HG03521 (cell line): ENCODE measurements around the gene ALOX5.
A peak's percentile ranks its signal among the peaks of the same experiment; 100 is the strongest.

Source experiments
- ATAC-seq: cut with Tn5 transposase; IDR thresholded peaks from one replicate; pipeline ENCODE4 v1.9.1; 2021; ENCODE audit warnings: mild to moderate bottlenecking, moderate library complexity; ENCODE audit not compliant: unreplicated experiment

The ALOX5 gene

GRCh38 chr10:45441239-45442190 is 67.5 kb downstream of the ALOX5 start:
- ATAC-seq = no peak

- no peak for ATAC-seq
Observed at GRCh38 chr10:45442251-45442650, 68.2 kb downstream of the ALOX5 start.

- no peak for ATAC-seq
Observed at GRCh38 chr10:45442662-45443061, 68.6 kb downstream of the ALOX5 start.

DNA sequence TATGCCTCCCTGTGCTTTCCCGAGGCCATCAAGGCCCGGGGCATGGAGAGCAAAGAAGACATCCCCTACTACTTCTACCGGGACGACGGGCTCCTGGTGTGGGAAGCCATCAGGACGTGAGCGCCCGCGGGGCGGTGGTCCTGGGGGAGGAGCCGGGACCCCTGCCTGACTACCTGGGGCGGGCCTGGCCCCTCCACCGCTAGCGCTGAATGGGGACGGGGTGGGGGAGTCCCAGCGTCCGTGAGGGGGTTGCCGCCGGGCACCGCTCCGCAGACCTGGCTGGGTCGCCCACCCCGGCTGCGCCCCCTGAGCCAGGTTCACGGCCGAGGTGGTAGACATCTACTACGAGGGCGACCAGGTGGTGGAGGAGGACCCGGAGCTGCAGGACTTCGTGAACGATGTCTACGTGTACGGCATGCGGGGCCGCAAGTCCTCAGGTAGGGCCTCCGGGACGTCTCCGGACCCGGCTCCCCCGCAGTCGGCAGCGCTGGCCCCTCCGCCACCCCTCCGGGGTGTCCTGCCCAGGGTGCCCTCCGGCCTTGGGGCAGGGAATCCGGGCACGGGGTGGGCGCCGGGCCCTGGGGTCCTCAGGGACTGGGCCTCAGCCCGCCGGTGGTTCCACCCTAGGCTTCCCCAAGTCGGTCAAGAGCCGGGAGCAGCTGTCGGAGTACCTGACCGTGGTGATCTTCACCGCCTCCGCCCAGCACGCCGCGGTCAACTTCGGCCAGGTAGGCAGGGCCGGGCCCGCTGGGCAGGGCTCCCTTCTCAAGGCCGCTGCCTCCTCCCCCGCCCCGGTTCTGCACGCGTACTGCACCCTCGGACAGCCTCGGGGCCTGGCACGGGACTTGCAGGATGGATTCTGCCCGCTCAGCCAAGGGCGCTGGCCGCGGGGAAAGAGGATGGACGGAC is 69.3 kb downstream of the ALOX5 start:
- no peak for ATAC-seq

GRCh38 chr10:45444022-45444421 is 70.0 kb downstream of the ALOX5 start:
- ATAC-seq = no peak

DNA sequence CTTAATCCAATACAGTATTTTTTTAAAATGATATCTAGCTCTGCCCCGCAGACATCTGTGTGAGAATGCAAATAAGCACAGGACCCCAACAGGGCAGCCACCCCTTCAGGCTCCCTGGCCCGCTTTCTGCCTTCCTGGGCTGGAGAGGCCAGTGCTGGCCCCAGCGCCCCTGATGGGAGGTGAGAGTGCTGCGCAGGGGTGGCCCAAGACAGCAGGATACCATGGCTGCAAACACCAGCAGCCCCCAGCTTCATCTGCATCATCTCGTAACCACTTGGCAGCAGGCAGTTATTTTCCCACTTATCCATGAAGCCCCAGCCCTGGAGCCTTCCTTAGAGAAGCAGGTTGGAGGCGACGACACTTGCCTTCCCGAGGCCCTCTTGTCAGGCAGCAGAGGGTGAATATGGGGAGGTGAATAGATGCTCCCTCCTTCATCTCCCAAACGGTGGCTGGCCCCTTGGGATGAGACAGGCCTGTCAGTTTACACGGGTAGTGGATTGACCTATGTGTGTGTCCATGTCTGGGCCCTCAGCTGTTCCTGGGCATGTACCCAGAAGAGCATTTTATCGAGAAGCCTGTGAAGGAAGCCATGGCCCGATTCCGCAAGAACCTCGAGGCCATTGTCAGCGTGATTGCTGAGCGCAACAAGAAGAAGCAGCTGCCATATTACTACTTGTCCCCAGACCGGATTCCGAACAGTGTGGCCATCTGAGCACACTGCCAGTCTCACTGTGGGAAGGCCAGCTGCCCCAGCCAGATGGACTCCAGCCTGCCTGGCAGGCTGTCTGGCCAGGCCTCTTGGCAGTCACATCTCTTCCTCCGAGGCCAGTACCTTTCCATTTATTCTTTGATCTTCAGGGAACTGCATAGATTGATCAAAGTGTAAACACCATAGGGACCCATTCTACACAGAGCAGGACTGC is 71.2 kb downstream of the ALOX5 start:
- no peak for ATAC-seq

- ATAC-seq = no peak
Observed at GRCh38 chr10:45446858-45447257, 72.8 kb downstream of the ALOX5 start.

DNA sequence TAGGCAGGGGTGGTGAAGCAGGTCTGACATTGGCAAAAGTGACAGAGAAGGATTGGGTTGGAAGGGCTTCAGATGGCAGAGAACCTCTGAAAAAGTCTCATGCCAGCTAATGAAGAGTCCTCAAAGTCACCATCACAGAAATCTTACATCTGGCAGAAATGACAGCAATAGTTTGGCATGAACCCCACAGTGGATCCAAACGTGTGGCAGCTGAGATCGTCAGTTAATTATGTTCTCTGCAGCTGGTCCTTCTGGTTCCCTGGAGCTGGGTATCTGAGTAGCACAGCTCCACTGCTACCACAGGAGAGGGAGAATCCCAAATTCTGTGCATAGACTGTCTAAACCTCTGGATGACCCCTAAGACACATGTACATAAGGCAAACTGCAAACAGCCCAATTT is 73.4 kb downstream of the ALOX5 start:
- ATAC-seq = no peak

DNA sequence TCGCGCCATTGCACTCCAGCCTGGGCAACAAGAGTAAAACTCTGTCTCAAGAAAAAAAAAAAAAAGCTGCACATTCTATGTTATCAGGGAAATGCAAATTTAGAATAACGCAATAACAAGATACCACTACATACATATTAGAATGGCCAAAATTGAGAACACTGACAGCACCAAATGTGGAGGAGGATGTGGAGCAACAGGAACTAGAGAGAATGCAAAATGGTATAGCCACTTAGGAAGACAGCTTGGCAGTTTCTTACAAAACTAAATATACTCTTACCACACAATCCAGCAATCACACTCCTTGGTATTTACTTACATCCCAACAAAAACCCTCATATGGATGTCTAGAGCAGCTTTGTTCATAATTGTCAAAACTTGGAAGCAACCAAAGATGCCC is 76.8 kb downstream of the ALOX5 start:
- no peak for ATAC-seq

- no peak for ATAC-seq
Observed at GRCh38 chr10:45451407-45451806, 77.4 kb downstream of the ALOX5 start.

DNA sequence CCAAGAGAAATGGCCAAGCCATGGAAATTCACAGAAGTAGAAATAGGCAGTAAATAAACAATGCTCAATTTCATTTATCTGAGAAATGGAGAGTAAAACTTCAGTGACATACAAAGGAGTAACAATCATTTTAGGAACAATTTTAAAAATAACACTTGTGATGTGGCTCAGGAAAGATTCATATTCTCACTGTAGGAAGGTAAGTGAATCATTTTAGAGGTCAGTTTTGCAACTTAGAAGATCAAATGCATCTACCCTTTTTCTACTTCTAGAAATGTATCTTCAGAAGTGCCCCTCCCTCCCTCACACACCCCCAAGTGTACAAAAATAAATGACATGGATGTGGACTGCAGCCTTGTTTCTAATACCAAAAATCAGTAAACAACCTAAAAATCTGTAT is 78.3 kb downstream of the ALOX5 start:
- no peak for ATAC-seq

DNA sequence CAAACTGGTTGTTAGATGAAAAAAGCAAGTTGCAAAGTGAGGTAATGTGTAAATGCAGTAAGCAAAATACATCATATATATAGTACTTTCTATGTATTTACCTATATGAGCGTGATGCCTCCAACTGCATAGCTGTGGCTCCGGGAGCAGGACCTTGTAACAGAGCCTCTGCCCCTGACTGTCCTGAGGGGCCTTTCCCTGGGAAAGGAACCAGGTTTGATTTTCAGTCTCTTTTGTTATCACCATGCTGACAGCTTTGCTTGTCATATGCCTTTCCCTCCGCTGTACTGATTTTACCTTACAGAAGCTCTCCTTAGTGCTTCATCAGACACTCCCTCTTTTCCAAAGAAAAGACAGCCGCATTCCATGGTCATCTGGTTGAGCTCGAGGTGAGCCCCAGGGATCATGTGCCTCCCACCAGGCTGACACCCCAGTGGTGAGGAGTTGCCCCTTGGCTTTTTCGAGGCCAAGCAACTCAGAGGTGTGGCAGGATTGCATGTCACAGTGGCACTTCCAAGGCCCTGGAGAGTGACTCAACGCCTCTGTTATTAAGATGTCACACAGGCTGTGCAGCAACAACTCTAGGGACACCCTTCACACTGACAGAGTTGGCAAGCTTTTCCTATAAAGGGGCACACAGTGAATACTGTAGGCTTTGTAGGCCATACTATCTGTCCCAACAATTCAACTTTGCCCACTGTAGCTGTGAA is 78.9 kb downstream of the ALOX5 start:
- no peak for ATAC-seq

DNA sequence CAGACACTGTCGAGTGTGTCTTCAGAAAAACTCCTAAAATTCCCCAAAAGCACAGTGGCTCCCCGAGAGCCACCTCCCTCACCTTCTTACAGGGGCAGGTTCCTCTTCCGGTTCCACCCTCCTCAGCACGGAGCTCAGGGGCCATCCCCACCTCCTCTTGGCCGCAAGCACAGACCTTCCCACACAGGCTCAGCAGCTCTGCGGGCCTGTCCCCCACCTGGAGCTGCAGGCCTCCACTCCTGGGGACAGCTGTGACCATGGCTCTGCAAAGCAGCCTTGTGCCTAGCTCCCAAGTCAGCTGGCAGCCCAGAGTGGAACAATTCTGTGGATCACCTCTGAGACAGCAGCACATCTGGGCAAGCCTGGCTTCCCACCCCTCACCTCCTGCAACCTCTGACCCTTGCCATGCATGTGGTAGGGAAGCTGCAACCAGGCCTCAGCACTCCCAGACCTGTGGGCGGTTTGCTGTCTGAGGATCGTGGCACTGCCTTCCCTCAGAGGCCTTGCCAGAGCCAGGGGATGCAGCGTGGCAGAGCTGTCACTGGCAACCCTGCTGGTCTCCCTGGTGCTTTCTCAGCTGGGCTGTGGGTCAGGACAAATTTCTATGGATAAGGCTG is 79.7 kb downstream of the ALOX5 start:
- no peak for ATAC-seq

DNA sequence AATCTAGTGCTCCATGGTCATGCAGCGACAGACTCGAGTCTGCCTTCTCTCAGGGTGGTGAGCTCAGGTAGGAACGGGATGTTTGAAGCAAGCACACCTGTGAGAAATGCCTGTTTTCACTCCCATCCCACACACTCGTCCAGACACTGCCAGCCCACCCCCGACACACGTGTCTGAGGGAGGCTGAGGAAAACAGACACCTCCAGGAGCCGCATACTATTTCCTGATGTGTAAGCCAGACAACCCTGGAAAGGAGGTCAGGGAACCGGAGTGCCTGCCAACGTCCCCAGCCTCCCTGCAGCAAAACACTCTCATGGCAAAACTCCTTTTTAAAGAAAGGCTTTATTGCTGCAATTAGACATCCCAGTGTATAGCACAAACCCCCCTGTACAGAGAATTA is 80.2 kb downstream of the ALOX5 start:
- no peak for ATAC-seq

GRCh38 chr10:45454859-45455258 is 80.8 kb downstream of the ALOX5 start:
- no peak for ATAC-seq

- no peak for ATAC-seq
Observed at GRCh38 chr10:45456233-45456632, 82.2 kb downstream of the ALOX5 start.

- no peak for ATAC-seq
Observed at GRCh38 chr10:45456822-45457221, 82.8 kb downstream of the ALOX5 start.

DNA sequence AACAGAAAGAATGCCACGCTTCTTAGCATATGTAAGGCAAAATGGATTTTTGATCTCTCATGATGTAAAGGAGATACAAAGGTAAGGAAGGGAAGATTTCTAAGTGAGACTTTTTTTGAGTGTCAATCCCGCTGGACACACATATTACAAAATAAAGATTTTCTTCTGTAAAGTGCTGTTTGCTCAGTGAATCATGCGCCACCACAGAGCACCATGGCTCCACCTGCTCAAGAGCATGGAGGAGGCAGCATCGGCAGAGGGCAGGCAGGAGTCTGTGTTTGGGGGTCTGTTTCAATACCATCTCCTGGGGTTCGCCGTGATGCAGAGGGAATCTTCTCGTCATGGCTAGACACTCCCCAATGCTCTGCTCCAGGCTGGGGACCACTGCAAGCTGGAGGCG is 83.5 kb downstream of the ALOX5 start:
- no peak for ATAC-seq

- peak; percentile 31 for ATAC-seq
Observed at GRCh38 chr10:45460235-45460878, 86.3 kb downstream of the ALOX5 start.
